Kasumi-1 (cell line): ENCODE results near the gene SERPINF2.
"Not testable (repeated sequence)": the region's sequence is repeated elsewhere in the genome, so short reads cannot be mapped to it uniquely, and the experiment has no call there.

Source experiments
- DNase-seq, 2 experiments: peaks; one replicate each; lab custom pipeline; 2025; lab: John Stamatoyannopoulos, UW

Gene SERPINF2

GRCh38 chr17:1716076-1716911 is 26.4 kb upstream of the SERPINF2 start:
- peak; percentile 93 to 94 for DNase-seq

DNA sequence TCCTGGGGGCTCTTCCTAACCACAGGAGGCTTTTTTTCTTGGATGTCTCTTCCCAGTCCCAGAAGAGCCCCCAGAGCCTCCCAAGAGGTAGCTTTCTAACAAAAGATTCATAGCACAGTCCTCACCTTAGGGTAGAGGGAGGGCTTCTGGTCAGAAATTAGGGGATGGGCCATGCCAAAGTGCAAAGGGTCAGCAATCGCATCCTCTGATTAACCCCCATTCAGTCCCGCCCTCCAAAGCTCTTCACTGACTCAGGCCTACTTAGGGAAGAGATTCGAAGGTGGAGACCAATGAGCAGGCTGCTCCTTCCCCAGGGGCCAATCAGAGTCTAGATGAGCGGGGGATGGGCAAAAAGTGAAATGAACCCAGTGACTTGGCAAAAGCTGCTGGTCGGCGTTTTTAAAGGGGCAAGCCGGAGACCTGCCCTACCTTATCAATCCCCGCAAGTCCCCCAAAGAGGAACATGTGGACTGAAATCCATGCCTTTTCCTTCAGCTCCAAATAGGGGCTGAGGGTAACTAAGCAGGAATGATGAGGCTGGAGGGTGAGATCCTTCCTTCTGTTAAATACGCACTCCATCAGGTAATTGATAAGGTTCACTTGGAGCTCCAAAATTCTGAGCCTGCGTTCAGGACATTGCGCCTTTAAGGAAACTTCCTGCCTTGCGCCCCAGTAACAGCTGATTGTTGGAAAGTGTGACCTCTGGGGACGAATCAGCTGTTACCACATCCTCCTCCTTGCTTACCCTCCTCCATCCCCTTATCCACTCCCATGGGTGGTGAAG is 25.6 kb upstream of the SERPINF2 start:
- peak; percentile 91 to 93 for DNase-seq

GRCh38 chr17:1718362-1719165 is 24.1 kb upstream of the SERPINF2 start:
- DNase-seq: no peak

DNA sequence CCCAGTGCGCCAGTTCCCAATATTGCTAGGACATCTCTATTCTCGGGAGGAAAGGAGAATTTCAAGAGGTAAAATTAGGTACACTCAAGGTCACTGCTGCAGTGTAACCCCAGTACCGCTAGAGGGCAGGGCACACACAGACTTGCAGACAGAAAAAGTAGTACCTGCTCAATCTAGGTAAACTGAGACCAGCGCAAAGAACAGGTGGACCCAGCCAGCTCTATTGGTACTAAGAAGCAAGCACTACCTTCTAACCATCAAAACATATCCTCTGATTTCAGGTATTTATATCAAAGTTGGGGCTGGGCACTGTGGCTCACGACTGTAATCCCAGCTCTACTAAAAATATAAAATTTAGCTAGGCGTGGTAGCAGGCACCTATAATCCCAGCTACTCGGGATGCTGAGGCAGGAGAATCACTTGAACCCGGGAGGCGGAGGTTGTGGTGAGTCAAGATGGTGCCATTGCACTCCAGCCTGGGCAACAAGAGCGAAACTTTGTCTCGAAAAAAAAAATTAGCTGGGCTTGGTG is 21.8 kb upstream of the SERPINF2 start:
- peak in 1 of 2 experiments; percentile 20 for DNase-seq

DNA sequence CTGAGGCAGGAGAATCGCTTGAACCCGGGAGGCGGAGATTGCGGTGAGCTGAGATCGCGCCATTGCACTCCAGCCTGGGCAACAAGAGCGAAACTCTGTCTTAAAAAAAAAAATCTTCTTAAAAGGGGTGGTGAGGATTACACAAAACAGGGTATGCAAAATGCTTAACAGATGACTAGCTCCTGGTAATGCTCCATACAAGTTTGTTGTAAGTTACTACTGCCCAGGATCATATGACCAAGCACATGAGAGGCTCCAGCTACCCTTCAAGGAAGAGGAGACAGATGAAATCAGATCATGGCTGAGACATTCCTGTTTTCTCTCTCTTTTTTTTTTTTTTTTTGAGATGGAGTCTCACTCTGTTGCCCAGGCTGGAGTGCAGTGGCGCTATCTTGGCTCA is 20.6 kb upstream of the SERPINF2 start:
- DNase-seq: not testable (repeated sequence)

GRCh38 chr17:1724351-1724868 is 18.3 kb upstream of the SERPINF2 start, which contains the start of gene WDR81:
Gene WDR81 (plus strand): TSS chr17:1724704. CDS start chr17:1724960, 256 bp downstream.
- DNase-seq: peak; percentile 31 to 58

- DNase-seq: no peak
Observed at GRCh38 chr17:1724869-1725641, 17.6 kb upstream of the SERPINF2 start.

DNA sequence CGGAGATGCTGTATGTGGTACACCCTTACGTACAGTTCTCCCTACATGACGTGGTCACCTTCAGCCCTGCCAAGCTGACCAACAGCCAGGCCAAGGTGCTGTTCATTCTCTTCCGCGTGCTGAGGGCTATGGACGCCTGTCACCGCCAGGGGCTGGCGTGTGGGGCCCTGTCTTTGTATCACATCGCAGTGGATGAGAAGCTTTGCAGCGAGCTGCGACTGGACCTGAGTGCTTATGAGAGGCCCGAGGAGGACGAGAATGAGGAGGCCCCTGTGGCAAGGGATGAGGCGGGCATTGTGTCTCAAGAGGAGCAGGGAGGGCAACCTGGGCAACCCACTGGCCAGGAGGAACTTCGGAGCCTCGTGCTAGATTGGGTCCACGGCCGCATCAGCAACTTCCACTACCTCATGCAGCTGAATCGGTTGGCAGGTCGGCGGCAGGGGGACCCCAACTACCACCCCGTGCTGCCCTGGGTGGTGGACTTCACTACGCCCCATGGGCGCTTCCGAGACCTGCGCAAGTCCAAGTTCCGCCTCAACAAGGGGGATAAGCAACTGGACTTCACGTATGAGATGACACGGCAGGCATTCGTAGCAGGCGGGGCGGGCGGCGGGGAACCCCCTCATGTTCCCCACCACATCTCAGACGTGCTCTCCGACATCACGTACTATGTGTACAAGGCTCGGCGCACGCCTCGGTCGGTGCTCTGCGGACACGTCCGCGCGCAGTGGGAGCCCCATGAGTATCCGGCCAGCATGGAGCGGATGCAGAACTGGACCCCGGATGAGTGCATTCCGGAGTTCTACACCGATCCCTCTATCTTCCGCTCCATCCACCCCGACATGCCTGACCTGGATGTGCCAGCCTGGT is 16.8 kb upstream of the SERPINF2 start:
- no peak for DNase-seq

- no peak for DNase-seq
Observed at GRCh38 chr17:1726626-1727257, 15.9 kb upstream of the SERPINF2 start.

- DNase-seq: no peak
Observed at GRCh38 chr17:1727258-1727789, 15.3 kb upstream of the SERPINF2 start.

- no peak for DNase-seq
Observed at GRCh38 chr17:1727876-1728630, 14.6 kb upstream of the SERPINF2 start.

GRCh38 chr17:1729966-1730325 is 12.7 kb upstream of the SERPINF2 start:
- no peak for DNase-seq

- DNase-seq: no peak
Observed at GRCh38 chr17:1730326-1731193, 12.1 kb upstream of the SERPINF2 start.

GRCh38 chr17:1731194-1731506 is 11.5 kb upstream of the SERPINF2 start:
- no peak for DNase-seq

GRCh38 chr17:1732241-1732832 is 10.3 kb upstream of the SERPINF2 start:
- no peak for DNase-seq

- DNase-seq: no peak
Observed at GRCh38 chr17:1732833-1733321, 9.8 kb upstream of the SERPINF2 start.

DNA sequence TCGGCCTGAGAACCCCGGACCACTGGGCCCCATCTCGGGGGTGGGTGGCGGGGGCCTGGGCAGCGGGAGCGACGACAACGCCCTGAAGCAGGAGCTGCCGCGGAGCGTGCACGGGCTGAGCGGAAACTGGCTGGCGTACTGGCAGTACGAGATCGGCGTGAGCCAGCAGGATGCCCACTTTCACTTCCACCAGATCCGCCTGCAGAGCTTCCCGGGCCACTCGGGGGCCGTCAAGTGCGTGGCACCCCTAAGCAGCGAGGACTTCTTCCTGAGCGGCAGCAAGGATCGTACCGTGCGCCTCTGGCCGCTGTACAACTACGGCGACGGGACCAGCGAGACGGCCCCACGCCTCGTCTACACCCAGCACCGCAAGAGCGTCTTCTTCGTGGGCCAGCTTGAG is 8.9 kb upstream of the SERPINF2 start:
- DNase-seq: no peak
